MM.1S (cell line): ENCODE measurements around the gene VLDLR.

Experiments
- DNase-seq: peaks from one replicate; pipeline ENCODE4 v3.0.0-alpha.2; 2015
- H2AFZ ChIP-seq: fragments of 300-600 bp; sonication (generic); 2 replicates; pipeline ENCODE4 v1.6.0; 2016; ENCODE audit warnings: antibody characterized with exemption, low read length
- H3F3A ChIP-seq: fragments of 300-600 bp; sonication (generic); 2 replicates; pipeline ENCODE4 v1.6.1; 2016; ENCODE audit warnings: mild to moderate bottlenecking, antibody characterized with exemption, low read length, moderate library complexity, mixed read lengths; ENCODE audit not compliant: insufficient read depth
- H3K27ac ChIP-seq: fragments of 300-600 bp; sonication (generic); 2 replicates; pipeline ENCODE4 v1.5.1; 2016; ENCODE audit warnings: mild to moderate bottlenecking, low read length
- H3K27me3 ChIP-seq: fragments of 300-600 bp; sonication (generic); replicated peaks from 2 replicates; pipeline ENCODE4 v1.6.0; 2016; ENCODE audit warnings: low read length; ENCODE audit not compliant: insufficient read depth
- H3K36me3 ChIP-seq: fragments of 300-600 bp; sonication (generic); replicated peaks from 2 replicates; pipeline ENCODE4 v1.6.1; 2016; ENCODE audit warnings: mild to moderate bottlenecking, low read length, mixed read lengths; ENCODE audit not compliant: insufficient read depth
- H3K4me1 ChIP-seq: fragments of 300-600 bp; sonication (generic); 2 replicates; pipeline ENCODE4 v1.6.1; 2016; ENCODE audit warnings: low read length, mixed read lengths
- H3K4me2 ChIP-seq: fragments of 300-600 bp; sonication (generic); 2 replicates; pipeline ENCODE4 v1.6.0; 2016; ENCODE audit warnings: low read depth, low read length
- H3K4me3 ChIP-seq: fragments of 300-600 bp; sonication (generic); 2 replicates; pipeline ENCODE4 v1.5.1; 2016; ENCODE audit warnings: low read length, mixed read lengths
- H3K79me2 ChIP-seq: fragments of 300-600 bp; sonication (generic); 2 replicates; pipeline ENCODE4 v1.6.1; 2016; ENCODE audit warnings: mixed run types, low read length, mixed read lengths
- H3K9ac ChIP-seq: fragments of 300-600 bp; sonication (generic); 2 replicates; pipeline ENCODE4 v1.6.1; 2016; ENCODE audit warnings: low read length, mixed read lengths
- H3K9me2 ChIP-seq: fragments of 300-600 bp; sonication (generic); replicated peaks from 2 replicates; pipeline ENCODE4 v1.6.1; 2016; ENCODE audit warnings: mild to moderate bottlenecking, low read length, mixed read lengths; ENCODE audit not compliant: insufficient read depth
- H3K9me3 ChIP-seq: fragments of 300-600 bp; sonication (generic); replicated peaks from 2 replicates; pipeline ENCODE4 v1.6.1; 2016; ENCODE audit warnings: mild to moderate bottlenecking, low read length, mixed read lengths; ENCODE audit not compliant: insufficient read depth
- H4K20me1 ChIP-seq: fragments of 300-600 bp; sonication (generic); 2 replicates; pipeline ENCODE4 v1.6.1; 2016; ENCODE audit warnings: mild to moderate bottlenecking, low read length, moderate library complexity, mixed read lengths; ENCODE audit not compliant: insufficient read depth
- EZH2 ChIP-seq: fragments of 300-600 bp; sonication (generic); optimal IDR thresholded peaks from 2 replicates; pipeline ENCODE3; 2017; ENCODE audit warnings: low read depth, mild to moderate bottlenecking, antibody characterized with exemption, low read length, mixed read lengths
- EZH2phosphoT487 ChIP-seq: fragments of 300-600 bp; sonication (generic); IDR thresholded peaks from 2 replicates; pipeline ENCODE4 v1.6.1; 2018; ENCODE audit warnings: antibody characterized with exemption, low read length
- TF ChIP-seq, protein P1 (sequence below): fragments of 300-600 bp; sonication (generic); IDR thresholded peaks from 2 replicates; pipeline ENCODE4 v1.5.1; 2016; ENCODE audit warnings: antibody characterized with exemption, low read length, mixed read lengths

VLDLR gene

DNA sequence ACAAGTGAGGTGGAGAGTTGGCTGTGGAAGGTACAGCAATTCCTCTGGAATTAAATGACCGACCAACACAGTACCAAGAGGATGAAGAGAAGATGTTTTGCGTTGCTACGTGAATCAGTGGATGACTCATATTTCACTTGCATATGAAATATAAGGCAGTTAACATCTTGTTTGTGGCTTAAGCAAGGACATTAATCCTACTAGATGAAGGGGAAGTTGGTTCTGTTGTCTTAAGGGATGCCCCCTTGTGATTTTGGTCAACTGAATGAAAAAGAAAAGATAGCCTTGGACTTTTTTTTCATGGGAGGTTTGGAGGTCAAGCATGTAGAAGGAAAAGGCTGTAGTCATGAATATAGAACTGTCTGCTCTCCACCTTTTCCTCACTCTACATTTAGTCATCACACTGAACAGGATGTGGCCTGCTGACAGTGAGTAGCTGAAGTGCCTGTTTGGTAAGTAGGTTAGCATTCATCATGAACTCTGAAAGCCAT is 33.9 kb downstream of the VLDLR start:
- Histone ChIP-seq H3K27ac (no peak overlapping the region), H3K4me2 (no peak overlapping the region), H3K36me3 (no peaks in the 10 kb centered on the region), H3K9me3 (no peaks in the 10 kb centered on the region), H3K79me2 (no peaks in the 10 kb centered on the region), H2AFZ (no peak overlapping the region), H3K9ac (no peak overlapping the region), H4K20me1 (no peaks in the 10 kb centered on the region), H3F3A (no peaks in the 10 kb centered on the region), H3K27me3 (no peaks in the 10 kb centered on the region), H3K4me1 (peaks cover 6% of the 10 kb centered on the region; the same call in 1 of the 2 replicates), H3K4me3 (no peak overlapping the region), H3K9me2 (no peaks in the 10 kb centered on the region)
- TF ChIP-seq EZH2 (no peak), EZH2phosphoT487 (no peak)
- TF ChIP-seq, protein P1, sequence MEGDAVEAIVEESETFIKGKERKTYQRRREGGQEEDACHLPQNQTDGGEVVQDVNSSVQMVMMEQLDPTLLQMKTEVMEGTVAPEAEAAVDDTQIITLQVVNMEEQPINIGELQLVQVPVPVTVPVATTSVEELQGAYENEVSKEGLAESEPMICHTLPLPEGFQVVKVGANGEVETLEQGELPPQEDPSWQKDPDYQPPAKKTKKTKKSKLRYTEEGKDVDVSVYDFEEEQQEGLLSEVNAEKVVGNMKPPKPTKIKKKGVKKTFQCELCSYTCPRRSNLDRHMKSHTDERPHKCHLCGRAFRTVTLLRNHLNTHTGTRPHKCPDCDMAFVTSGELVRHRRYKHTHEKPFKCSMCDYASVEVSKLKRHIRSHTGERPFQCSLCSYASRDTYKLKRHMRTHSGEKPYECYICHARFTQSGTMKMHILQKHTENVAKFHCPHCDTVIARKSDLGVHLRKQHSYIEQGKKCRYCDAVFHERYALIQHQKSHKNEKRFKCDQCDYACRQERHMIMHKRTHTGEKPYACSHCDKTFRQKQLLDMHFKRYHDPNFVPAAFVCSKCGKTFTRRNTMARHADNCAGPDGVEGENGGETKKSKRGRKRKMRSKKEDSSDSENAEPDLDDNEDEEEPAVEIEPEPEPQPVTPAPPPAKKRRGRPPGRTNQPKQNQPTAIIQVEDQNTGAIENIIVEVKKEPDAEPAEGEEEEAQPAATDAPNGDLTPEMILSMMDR, result no peak
- DNase-seq, result peak; percentile 56

DNA sequence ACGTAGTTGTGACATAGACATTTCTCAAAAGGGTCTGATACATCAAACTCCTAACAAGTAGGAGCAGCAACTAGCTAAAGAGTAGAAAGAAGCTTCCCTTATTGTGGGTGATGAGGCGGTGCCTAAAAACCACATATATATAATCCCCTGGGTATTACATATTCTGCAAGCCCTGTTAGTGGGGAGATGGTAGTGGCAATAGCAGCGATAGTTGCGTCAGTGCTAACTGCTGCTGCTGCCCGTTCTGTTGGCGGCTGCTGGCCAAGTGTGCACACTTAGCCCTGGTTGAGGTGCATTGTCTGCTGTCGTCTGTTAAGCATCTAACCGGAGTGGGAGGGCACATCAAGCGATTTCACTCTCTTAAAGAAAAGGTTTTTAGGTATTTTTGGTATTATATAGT is 35.8 kb downstream of the VLDLR start:
- Histone ChIP-seq H3K79me2 (no peaks in the 10 kb centered on the region), H3K4me3 (no peak overlapping the region), H3F3A (no peaks in the 10 kb centered on the region), H3K4me2 (no peak overlapping the region), H3K9me2 (no peaks in the 10 kb centered on the region), H3K9ac (no peak overlapping the region), H3K4me1 (peaks cover 6% of the 10 kb centered on the region; the same call in 1 of the 2 replicates), H3K27ac (no peak overlapping the region), H3K36me3 (no peaks in the 10 kb centered on the region), H4K20me1 (no peaks in the 10 kb centered on the region), H2AFZ (no peak overlapping the region), H3K27me3 (no peaks in the 10 kb centered on the region), H3K9me3 (no peaks in the 10 kb centered on the region)
- no peak for DNase-seq
- TF ChIP-seq, protein P1, result no peak
- TF ChIP-seq EZH2phosphoT487, result no peak
- TF ChIP-seq EZH2, result no peak

DNA sequence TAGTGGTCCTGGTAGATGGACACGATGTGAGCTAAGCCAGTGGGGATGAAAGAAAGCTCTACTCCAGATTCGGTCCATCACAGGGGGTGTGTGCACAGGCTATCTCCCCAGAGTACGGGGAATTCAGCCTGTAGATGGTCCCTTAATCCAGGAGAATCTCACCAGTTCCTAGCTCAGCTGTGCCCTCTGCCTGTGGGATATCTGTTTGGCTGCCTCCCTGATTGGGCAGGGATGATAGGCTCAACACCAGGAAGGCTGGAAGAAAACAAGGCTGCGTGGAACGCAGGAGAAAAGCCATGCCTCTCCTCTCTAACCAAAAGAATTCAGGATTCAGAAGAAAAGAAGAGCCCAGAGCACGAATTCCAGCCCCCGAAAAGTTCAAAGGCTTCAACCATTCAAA is 40.9 kb downstream of the VLDLR start:
- H3K4me2 ChIP-seq, result no peak overlapping the region
- H3K36me3 ChIP-seq, result no peaks in the 10 kb centered on the region
- no peak overlapping the region for H3K4me3 ChIP-seq
- no peaks in the 10 kb centered on the region for H3K4me1 ChIP-seq
- no peak overlapping the region for H3K9ac ChIP-seq
- no peaks in the 10 kb centered on the region for H3K79me2 ChIP-seq
- DNase-seq, result no peak
- TF ChIP-seq EZH2phosphoT487 (no peak), EZH2 (no peak)
- TF ChIP-seq, protein P1, result no peak
- H3K27me3 ChIP-seq, result no peaks in the 10 kb centered on the region
- H3K27ac ChIP-seq, result no peak overlapping the region
- H4K20me1 ChIP-seq, result no peaks in the 10 kb centered on the region
- no peaks in the 10 kb centered on the region for H3K9me3 ChIP-seq
- no peak overlapping the region for H2AFZ ChIP-seq
- no peaks in the 10 kb centered on the region for H3K9me2 ChIP-seq
- H3F3A ChIP-seq, result no peaks in the 10 kb centered on the region
